Mammary epithelial cell (primary cell): ENCODE results near the gene OLFM1.

ENCODE experiments used
- EZH2 ChIP-seq: IDR thresholded peaks from 2 replicates; pipeline ENCODE4 v1.6.1; 2012; ENCODE audit warnings: low read length, inconsistent platforms, borderline replicate concordance
- TF ChIP-seq, protein P1 (sequence below), 2 donors: IDR thresholded peaks in 1 of 2; conservative IDR thresholded peaks in 1 of 2; 2 replicates each; pipeline ENCODE4 v1.5.1; 2011 to 2012; ENCODE audit warnings: inconsistent platforms in 2 of 2, low read length in 2 of 2, mild to moderate bottlenecking in 2 of 2, control low read depth in 1 of 2, low read depth in 1 of 2; ENCODE audit not compliant: insufficient read depth in 1 of 2; ENCODE audit errors: extremely low read depth in 1 of 2

DNA sequence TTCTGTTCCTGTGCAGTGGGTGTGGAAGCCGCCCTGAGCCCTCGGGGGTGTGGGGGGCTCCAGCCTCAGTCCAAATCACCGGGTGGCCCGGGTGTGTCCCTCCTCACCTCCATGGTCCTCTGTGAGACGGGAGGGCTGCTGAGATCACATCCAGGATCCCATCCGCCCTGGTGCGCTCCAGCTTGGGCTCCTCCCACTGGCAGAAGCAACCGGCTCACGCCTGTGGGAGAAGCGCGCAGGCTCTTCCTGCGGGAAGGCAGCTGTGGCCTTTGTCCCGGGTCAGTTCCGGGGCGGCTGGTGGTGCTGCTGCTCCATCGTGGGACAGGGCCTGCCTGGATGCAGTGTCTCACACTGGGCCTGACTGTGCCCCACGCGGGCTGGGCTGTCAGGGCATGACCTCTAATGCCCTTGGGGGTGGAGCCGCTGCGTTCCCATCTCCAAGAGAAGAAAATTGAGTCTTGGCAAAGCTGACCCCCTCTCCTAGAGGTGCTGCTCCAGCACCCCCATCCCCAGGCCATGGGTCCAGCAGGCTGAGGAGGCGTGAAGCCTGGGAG, 18.5 kb downstream of the OLFM1 start:
- TF ChIP-seq, protein P1, sequence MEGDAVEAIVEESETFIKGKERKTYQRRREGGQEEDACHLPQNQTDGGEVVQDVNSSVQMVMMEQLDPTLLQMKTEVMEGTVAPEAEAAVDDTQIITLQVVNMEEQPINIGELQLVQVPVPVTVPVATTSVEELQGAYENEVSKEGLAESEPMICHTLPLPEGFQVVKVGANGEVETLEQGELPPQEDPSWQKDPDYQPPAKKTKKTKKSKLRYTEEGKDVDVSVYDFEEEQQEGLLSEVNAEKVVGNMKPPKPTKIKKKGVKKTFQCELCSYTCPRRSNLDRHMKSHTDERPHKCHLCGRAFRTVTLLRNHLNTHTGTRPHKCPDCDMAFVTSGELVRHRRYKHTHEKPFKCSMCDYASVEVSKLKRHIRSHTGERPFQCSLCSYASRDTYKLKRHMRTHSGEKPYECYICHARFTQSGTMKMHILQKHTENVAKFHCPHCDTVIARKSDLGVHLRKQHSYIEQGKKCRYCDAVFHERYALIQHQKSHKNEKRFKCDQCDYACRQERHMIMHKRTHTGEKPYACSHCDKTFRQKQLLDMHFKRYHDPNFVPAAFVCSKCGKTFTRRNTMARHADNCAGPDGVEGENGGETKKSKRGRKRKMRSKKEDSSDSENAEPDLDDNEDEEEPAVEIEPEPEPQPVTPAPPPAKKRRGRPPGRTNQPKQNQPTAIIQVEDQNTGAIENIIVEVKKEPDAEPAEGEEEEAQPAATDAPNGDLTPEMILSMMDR (conservative IDR thresholded peaks at IDR 0.05 in 1 of 2, IDR thresholded peaks at IDR 0.05 in 1 of 2; ENCODE audit: extremely low read depth in 1 of 2, insufficient read depth in 1 of 2, low read depth in 1 of 2, low read length in 2 of 2) = no peak
- TF ChIP-seq EZH2 = no peak
